22Rv1 (cell line): ENCODE data around the gene WDFY2.

ENCODE experiments used
- H3K27ac ChIP-seq: fragments of 450-650 bp; 2 replicates; pipeline ENCODE4 v1.5.1; 2017
- CTCF ChIP-seq: fragments of 450-650 bp; IDR thresholded peaks from 2 replicates; pipeline ENCODE4 v1.5.1; 2017; ENCODE audit warnings: mild to moderate bottlenecking
- ZFX ChIP-seq: fragments of 450-650 bp; IDR thresholded peaks from 2 replicates; pipeline ENCODE4 v1.6.1; 2017; ENCODE audit warnings: antibody characterized with exemption, borderline replicate concordance

The WDFY2 gene

GRCh38 chr13:51772105-51772455, 187.8 kb downstream of the WDFY2 start:
- TF ChIP-seq CTCF (no peak), ZFX (no peak)

GRCh38 chr13:51772781-51773180, 188.5 kb downstream of the WDFY2 start:
- H3K27ac ChIP-seq, result no peak overlapping the region
- TF ChIP-seq ZFX, result no peak
- no peak for TF ChIP-seq CTCF

More at GRCh38 chr13:51772105-51772455, 187.8 kb downstream of the WDFY2 start:
- H3K27ac ChIP-seq, result no peak overlapping the region

GRCh38 chr13:51773515-51773914, 189.3 kb downstream of the WDFY2 start:
- H3K27ac ChIP-seq, result no peak overlapping the region
- TF ChIP-seq CTCF, result no peak
- TF ChIP-seq ZFX, result no peak

GRCh38 chr13:51776179-51776578, 191.9 kb downstream of the WDFY2 start:
- TF ChIP-seq CTCF, result no peak
- no peak for TF ChIP-seq ZFX
- H3K27ac ChIP-seq, result no peak overlapping the region

GRCh38 chr13:51777921-51778320, 193.7 kb downstream of the WDFY2 start:
- TF ChIP-seq ZFX, result no peak
- no peak for TF ChIP-seq CTCF
- H3K27ac ChIP-seq, result no peak overlapping the region

- H3K27ac ChIP-seq, result no peak overlapping the region
- no peak for TF ChIP-seq CTCF
- no peak for TF ChIP-seq ZFX
Measured at GRCh38 chr13:51778392-51778791, 194.1 kb downstream of the WDFY2 start.

- TF ChIP-seq ZFX (no peak), CTCF (no peak)
- H3K27ac ChIP-seq, result no peak overlapping the region
Measured at GRCh38 chr13:51780099-51780498, 195.8 kb downstream of the WDFY2 start.
